Effector CD4-positive, alpha-beta T cell (primary cell): Measurements from ENCODE around the gene ABCC11.
"Not testable (repeated sequence)": the region's sequence is repeated elsewhere in the genome, so short reads cannot be mapped to it uniquely, and the experiment has no call there.

Experiments used
- DNase-seq: peaks from one replicate; pipeline ENCODE4 v3.0.0-alpha.2; 2020

ABCC11 gene

GRCh38 chr16:48197294-48197693 lies 50.0 kb downstream of the ABCC11 start:
- no peak for DNase-seq

- no peak for DNase-seq
These were observed 52.3 kb downstream of the ABCC11 start for GRCh38 chr16:48194828-48195556.

GRCh38 chr16:48193846-48194245 lies 53.5 kb downstream of the ABCC11 start:
- no peak for DNase-seq

- DNase-seq = no peak
These were observed 58.8 kb downstream of the ABCC11 start for GRCh38 chr16:48188449-48189102.

- DNase-seq = no peak
These were observed 59.6 kb downstream of the ABCC11 start for GRCh38 chr16:48187779-48188178.

- DNase-seq = no peak
These were observed 62.7 kb downstream of the ABCC11 start for GRCh38 chr16:48184681-48185080.

- DNase-seq = no peak
These were observed 64.3 kb downstream of the ABCC11 start for GRCh38 chr16:48182979-48183537.

GRCh38 chr16:48181746-48182520 lies 65.4 kb downstream of the ABCC11 start:
- not testable (repeated sequence) for DNase-seq

- no peak for DNase-seq
These were observed 66.4 kb downstream of the ABCC11 start for GRCh38 chr16:48180868-48181480.

- DNase-seq = no peak
These were observed 70.5 kb downstream of the ABCC11 start for GRCh38 chr16:48176635-48177408.

- no peak for DNase-seq
These were observed 73.5 kb downstream of the ABCC11 start for GRCh38 chr16:48173889-48174288.

- DNase-seq = no peak
These were observed 74.7 kb downstream of the ABCC11 start for GRCh38 chr16:48172682-48173081.

- no peak for DNase-seq
These were observed 77.4 kb downstream of the ABCC11 start for GRCh38 chr16:48169896-48170295.

- no peak for DNase-seq
These were observed 79.3 kb downstream of the ABCC11 start for GRCh38 chr16:48168075-48168474.

GRCh38 chr16:48166617-48167016 lies 80.7 kb downstream of the ABCC11 start:
- not testable (repeated sequence) for DNase-seq

- DNase-seq = no peak
These were observed 81.3 kb downstream of the ABCC11 start for GRCh38 chr16:48165961-48166578.

GRCh38 chr16:48164907-48165715 lies 82.2 kb downstream of the ABCC11 start:
- peak; percentile 40 for DNase-seq

GRCh38 chr16:48162839-48163410 lies 84.4 kb downstream of the ABCC11 start:
- DNase-seq = no peak

- no peak for DNase-seq
These were observed 85.4 kb downstream of the ABCC11 start for GRCh38 chr16:48161906-48162305.

- no peak for DNase-seq
These were observed 86.8 kb downstream of the ABCC11 start for GRCh38 chr16:48160575-48160974.
